KOPT-K1 (cell line): ENCODE measurements around the gene HAUS3.

Experiments used
- H3K27ac ChIP-seq: fragments of 200-600 bp; sonication (generic); 2 replicates; pipeline ENCODE4 v1.5.1; 2016; ENCODE audit warnings: antibody characterized with exemption, mild to moderate bottlenecking, low read depth, low read length; ENCODE audit not compliant: poor library complexity, severe bottlenecking
- H3K36me3 ChIP-seq: fragments of 200-600 bp; sonication (generic); 2 replicates; pipeline ENCODE4 v1.5.1; 2017; ENCODE audit warnings: antibody characterized with exemption, mild to moderate bottlenecking, low read length, moderate library complexity; ENCODE audit not compliant: insufficient read depth
- H3K9me3 ChIP-seq: fragments of 200-600 bp; sonication (generic); 2 replicates; pipeline ENCODE4 v1.5.1; 2017; ENCODE audit warnings: antibody characterized with exemption, low read length, mild to moderate bottlenecking; ENCODE audit not compliant: insufficient read depth, poor library complexity, severe bottlenecking

The HAUS3 gene

DNA sequence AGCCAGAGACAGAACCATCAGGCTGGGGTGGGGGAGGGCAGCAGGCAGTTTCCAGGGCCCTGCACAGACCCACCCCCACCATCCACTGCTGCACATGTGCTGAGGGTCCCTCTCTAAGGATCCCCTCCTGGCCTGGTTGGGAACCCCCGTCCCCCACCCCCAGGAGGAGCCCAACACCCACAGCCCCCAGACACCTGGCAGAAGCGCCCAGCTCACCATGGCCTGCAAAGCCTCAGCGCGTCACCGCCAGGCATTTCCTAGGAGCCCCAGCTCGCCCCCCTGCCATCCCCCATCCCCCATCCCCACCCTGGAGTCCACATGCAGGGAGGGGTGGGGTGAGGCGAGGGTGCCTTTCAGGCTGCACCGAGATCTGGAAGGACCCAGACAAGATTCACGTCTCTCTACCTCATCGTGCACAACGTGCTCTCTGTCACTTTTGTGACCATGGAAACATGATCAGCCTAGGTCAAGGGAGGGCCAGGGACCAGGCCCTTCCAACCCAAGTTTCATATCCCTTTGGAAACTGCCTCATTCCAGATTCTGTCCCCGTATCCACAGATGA is 10.7 kb upstream of the HAUS3 start:
- Histone ChIP-seq H3K36me3 (no peaks in the 10 kb centered on the region; the same call in 1 of the 2 replicates), H3K9me3 (no peaks in the 10 kb centered on the region), H3K27ac (no peak overlapping the region)

- H3K36me3 ChIP-seq: no peaks in the 10 kb centered on the region; the same call in 1 of the 2 replicates
- H3K27ac ChIP-seq: no peak overlapping the region
- H3K9me3 ChIP-seq: no peaks in the 10 kb centered on the region
Observed at GRCh38 chr4:2251795-2252529, 10.0 kb upstream of the HAUS3 start.

- H3K27ac ChIP-seq: no peak overlapping the region
- no peaks in the 10 kb centered on the region for H3K9me3 ChIP-seq
- no peaks in the 10 kb centered on the region; the same call in 1 of the 2 replicates for H3K36me3 ChIP-seq
Observed at GRCh38 chr4:2251073-2251794, 9.3 kb upstream of the HAUS3 start.

DNA sequence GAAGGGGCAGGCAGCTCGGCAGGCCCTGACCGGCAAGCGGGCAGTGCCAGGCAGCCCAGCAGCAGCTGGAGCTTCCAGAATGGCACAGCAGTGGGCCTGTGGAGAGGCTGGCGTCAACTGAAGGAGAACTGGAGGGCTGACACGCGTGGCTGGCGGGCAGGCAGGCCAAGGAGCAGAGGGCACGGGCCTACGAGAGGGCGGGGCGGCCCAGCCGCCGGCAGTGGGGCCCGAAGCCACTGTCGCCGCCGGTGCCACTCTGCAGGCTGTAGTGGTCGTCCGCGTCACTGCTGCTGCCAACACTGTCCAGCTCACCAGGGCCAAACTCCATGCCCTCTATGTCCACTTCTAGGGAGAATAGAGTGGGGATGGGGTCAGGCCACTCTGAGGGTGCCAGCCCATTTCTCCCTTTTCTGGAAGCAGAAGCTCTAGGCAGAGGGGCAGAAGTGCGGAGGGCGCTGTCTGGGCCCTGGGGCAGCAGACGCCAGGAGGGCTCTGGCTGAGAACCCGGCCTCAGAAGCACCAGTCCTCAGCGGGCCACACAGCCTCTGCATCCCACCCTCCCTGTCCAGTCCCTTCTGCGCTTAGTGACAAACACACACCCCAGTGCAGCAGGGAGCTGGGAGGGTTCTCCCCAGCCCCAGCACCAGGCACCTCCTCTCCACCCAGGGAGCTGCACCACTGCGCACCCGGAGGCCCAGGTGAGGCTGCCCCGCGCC is 8.6 kb upstream of the HAUS3 start:
- Histone ChIP-seq H3K27ac (no peak overlapping the region), H3K9me3 (no peaks in the 10 kb centered on the region), H3K36me3 (no peaks in the 10 kb centered on the region; the same call in 1 of the 2 replicates)

GRCh38 chr4:2249526-2250356 is 7.8 kb upstream of the HAUS3 start:
- Histone ChIP-seq H3K9me3 (no peaks in the 10 kb centered on the region), H3K36me3 (no peaks in the 10 kb centered on the region; the same call in 1 of the 2 replicates)

GRCh38 chr4:2248821-2249261 is 6.9 kb upstream of the HAUS3 start:
- no peaks in the 10 kb centered on the region for H3K9me3 ChIP-seq
- H3K36me3 ChIP-seq: no peaks in the 10 kb centered on the region; the same call in 1 of the 2 replicates
- no peak overlapping the region for H3K27ac ChIP-seq

More at GRCh38 chr4:2249526-2250356, 7.8 kb upstream of the HAUS3 start:
- no peak overlapping the region for H3K27ac ChIP-seq

GRCh38 chr4:2248044-2248780 is 6.3 kb upstream of the HAUS3 start:
- Histone ChIP-seq H3K36me3 (no peaks in the 10 kb centered on the region; the same call in 1 of the 2 replicates), H3K9me3 (no peaks in the 10 kb centered on the region), H3K27ac (no peak overlapping the region)

- no peaks in the 10 kb centered on the region for H3K9me3 ChIP-seq
- H3K36me3 ChIP-seq: no peaks in the 10 kb centered on the region; the same call in 1 of the 2 replicates
- H3K27ac ChIP-seq: no peak overlapping the region
Observed at GRCh38 chr4:2247128-2248043, 5.5 kb upstream of the HAUS3 start.

- Histone ChIP-seq H3K9me3 (no peaks in the 10 kb centered on the region), H3K27ac (no peak overlapping the region), H3K36me3 (no peaks in the 10 kb centered on the region; the same call in 1 of the 2 replicates)
Observed at GRCh38 chr4:2246384-2247127, 4.6 kb upstream of the HAUS3 start.

- H3K36me3 ChIP-seq: no peaks in the 10 kb centered on the region; the same call in 1 of the 2 replicates
- no peak overlapping the region for H3K27ac ChIP-seq
- no peaks in the 10 kb centered on the region for H3K9me3 ChIP-seq
Observed at GRCh38 chr4:2245787-2246275, 3.9 kb upstream of the HAUS3 start.

DNA sequence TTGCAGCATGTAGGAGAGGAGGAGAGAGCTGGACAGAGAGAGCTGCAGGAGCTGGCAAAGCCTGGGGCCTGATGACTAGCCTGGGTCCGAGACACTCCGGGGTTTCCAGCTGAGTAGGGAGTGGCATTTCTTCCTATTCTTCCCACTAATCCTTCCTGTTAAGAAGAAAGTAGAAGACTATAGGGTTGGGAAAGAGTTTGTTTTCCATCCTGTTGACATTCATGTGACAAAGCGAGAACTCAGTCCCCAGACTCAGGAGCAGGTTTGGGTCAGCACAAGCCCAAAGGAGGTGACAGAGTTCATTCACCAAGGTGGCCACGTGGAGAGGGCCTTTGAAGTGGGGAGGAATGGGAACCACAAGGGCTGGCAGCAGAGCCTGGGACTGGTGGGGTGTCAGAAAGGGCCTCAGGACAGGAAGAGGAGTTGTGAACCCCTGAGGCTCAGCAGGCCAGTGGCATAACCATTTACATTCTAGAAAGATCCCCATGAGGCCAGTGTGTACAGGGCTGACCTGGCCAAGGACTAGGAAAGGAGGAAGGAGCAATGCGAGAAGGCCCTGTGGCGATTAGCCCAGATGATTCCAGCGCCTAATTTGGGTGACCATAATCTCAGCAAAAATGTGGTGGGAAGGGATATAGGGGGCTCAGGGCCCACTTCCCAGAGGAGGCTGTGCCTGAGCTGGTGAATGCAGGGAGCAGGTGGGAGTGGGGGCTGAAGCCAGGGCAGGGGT is 3.3 kb upstream of the HAUS3 start:
- no peaks in the 10 kb centered on the region for H3K9me3 ChIP-seq
- no peak overlapping the region for H3K27ac ChIP-seq
- peaks cover 3% of the 10 kb centered on the region for H3K36me3 ChIP-seq
